Kidney glomerular epithelial cell (primary cell): ENCODE data around the gene FAM3B.

Experiments
- DNase-seq: peaks from one replicate; lab custom pipeline; 2025; lab: John Stamatoyannopoulos, UW

The FAM3B gene

GRCh38 chr21:41397471-41397891 is 80.9 kb downstream of the FAM3B start:
- DNase-seq, result no peak

GRCh38 chr21:41398251-41398650 is 81.7 kb downstream of the FAM3B start:
- DNase-seq, result no peak

- no peak for DNase-seq
Observed at GRCh38 chr21:41398831-41399230, 82.2 kb downstream of the FAM3B start.

GRCh38 chr21:41399246-41399800 is 82.7 kb downstream of the FAM3B start:
- DNase-seq, result no peak

- DNase-seq, result no peak
Observed at GRCh38 chr21:41402231-41402630, 85.6 kb downstream of the FAM3B start.

GRCh38 chr21:41402796-41403195 is 86.2 kb downstream of the FAM3B start:
- no peak for DNase-seq

GRCh38 chr21:41403331-41403730 is 86.7 kb downstream of the FAM3B start:
- no peak for DNase-seq

GRCh38 chr21:41403966-41404365 is 87.4 kb downstream of the FAM3B start:
- DNase-seq, result no peak

- DNase-seq, result no peak
Observed at GRCh38 chr21:41405321-41405720, 88.7 kb downstream of the FAM3B start.

- DNase-seq, result no peak
Observed at GRCh38 chr21:41406340-41406739, 89.7 kb downstream of the FAM3B start.
